ENCODE data around the gene TRIM49D1.
"Not testable (repeated sequence)": the region's sequence is repeated elsewhere in the genome, so short reads cannot be mapped to it uniquely, and the experiment has no call there.

The TRIM49D1 gene, protein sequence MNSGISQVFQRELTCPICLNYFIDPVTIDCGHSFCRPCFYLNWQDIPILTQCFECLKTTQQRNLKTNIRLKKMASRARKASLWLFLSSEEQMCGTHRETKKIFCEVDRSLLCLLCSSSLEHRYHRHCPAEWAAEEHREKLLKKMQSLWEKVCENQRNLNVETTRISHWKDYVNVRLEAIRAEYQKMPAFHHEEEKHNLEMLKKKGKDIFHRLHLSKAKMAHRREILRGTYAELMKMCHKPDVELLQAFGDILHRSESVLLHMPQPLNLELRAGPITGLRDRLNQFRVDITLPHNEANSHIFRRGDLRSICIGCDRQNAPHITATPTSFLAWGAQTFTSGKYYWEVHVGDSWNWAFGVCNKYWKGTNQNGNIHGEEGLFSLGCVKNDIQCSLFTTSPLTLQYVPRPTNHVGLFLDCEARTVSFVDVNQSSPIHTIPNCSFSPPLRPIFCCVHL

DNA sequence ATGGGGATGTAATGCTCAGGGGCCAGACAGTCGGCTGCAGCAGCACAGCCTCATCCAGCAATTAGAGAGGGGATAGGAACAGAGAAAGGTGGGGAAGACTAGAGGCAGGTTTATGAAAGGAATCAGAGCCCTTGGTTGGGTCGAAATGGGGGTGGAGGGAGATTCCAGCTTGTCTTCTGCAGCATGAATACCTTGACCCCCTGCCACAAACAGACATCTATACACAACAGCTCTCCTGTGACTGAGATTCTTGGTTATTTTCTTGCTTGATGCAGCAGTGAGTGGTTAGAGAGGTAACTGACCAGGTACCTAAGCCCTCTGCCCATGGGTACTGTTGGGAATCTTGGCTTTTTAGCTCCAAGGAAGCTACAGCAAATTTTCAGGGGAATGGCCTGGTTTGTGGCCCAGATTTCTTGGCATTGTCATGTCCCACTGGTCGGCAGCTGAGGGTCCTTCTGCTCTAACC is at the start of gene TRIM49D1:
Gene TRIM49D1 (minus strand): TSS at position 51 of the 466 bp plus-strand sequence. CDS start 4,535 bp downstream, outside the sequence.
- Histone ChIP-seq H3K4me1 (no peaks in the 10 kb centered on the region), H3K4me3 (no peak within 1 kb of the TSS), H3K27ac (no peak within 1 kb of the TSS), H3K9me3 (no peaks in the 10 kb centered on the region), H3K36me3 (no peaks in the 10 kb centered on the region), H3K27me3 (no peaks in the 10 kb centered on the region)
- DNase-seq: no peak
- intact Hi-C loops (cut with DNase I; ENCODE audit: low total_unique reads): no loop called here
- TF ChIP-seq, protein P1, sequence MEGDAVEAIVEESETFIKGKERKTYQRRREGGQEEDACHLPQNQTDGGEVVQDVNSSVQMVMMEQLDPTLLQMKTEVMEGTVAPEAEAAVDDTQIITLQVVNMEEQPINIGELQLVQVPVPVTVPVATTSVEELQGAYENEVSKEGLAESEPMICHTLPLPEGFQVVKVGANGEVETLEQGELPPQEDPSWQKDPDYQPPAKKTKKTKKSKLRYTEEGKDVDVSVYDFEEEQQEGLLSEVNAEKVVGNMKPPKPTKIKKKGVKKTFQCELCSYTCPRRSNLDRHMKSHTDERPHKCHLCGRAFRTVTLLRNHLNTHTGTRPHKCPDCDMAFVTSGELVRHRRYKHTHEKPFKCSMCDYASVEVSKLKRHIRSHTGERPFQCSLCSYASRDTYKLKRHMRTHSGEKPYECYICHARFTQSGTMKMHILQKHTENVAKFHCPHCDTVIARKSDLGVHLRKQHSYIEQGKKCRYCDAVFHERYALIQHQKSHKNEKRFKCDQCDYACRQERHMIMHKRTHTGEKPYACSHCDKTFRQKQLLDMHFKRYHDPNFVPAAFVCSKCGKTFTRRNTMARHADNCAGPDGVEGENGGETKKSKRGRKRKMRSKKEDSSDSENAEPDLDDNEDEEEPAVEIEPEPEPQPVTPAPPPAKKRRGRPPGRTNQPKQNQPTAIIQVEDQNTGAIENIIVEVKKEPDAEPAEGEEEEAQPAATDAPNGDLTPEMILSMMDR (IDR thresholded peaks at IDR 0.05): no peak

DNA sequence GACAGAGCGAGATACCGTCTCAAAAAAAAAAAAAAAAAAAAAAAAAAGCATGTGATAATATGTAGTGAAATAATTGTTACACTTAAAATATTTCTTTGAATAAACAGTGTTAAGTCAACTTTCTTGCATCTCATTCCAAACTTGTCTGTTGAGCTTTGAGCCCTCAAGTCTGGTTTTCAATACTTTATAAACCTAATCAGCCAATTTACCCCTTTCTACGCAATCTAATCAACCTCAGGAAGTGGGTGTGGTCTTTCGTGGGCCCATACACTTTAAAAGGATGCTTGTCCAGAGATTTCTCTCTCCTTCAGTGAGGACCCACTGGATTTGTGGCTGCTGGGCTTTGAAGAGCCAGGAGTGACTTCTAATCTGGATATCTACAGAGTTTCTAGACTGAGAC is 43.7 kb upstream of the TRIM49D1 start, which contains the start of gene TRIM64:
Gene TRIM64 (plus strand): TSS at position 301 of the 400 bp plus-strand sequence. CDS start 2,467 bp downstream, outside the sequence.
- intact Hi-C loops (cut with DNase I; ENCODE audit: low total_unique reads); DNase-seq; H3K27ac ChIP-seq; H3K4me1 ChIP-seq; H3K4me3 ChIP-seq; H3K27me3 ChIP-seq; H3K36me3 ChIP-seq; H3K9me3 ChIP-seq: not testable (repeated sequence)

DNA sequence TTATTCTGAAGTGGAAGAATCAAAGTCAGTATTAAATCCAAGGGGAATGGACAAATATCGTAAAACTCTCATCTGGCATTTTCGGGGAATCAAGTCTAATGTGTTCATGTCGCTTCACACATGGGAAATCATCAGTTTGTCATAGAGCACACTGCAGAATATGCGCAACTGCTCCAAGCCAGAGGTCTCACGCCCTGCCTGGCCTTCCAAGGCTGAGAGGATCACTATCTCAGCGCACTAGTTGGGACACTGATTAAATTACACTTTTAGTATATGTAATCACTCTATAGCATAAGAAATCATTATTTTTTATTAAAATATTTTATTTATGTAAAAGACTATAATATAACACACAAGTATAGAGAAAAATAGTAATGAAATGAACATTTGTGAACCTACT is 38.8 kb upstream of the TRIM49D1 start:
- intact Hi-C loops (cut with DNase I; ENCODE audit: low total_unique reads); H3K4me1 ChIP-seq; H3K36me3 ChIP-seq; H3K27me3 ChIP-seq; H3K27ac ChIP-seq; DNase-seq; H3K9me3 ChIP-seq; H3K4me3 ChIP-seq: not testable (repeated sequence)

DNA sequence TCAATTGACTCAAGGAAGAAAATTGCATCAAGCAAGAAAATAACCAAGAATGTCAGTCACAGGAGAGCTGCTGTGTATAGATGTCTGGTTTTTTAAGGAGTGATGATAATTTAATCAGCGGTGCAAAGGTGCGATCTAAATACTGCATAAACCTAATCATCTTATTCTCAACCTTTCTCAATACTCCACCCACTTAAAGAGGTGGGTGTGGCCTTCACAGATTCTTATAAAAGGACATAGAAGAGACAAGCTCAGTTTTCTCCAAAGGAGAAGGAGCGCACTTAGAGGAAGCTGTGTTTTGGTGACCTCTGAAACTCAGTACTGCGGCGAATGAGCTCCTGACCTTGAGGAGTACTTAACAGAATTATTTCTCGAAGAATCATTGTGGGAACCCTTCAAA is 1.7 kb upstream of the TRIM49D1 start, which contains the start of gene TRIM49D2:
Gene TRIM49D2 (plus strand): TSS at position 301 of the 400 bp plus-strand sequence. CDS start 2,698 bp downstream, outside the sequence.
- H3K4me1 ChIP-seq; H3K36me3 ChIP-seq; H3K27me3 ChIP-seq; DNase-seq; H3K27ac ChIP-seq; H3K9me3 ChIP-seq; intact Hi-C loops (cut with DNase I; ENCODE audit: low total_unique reads); H3K4me3 ChIP-seq: not testable (repeated sequence)

DNA sequence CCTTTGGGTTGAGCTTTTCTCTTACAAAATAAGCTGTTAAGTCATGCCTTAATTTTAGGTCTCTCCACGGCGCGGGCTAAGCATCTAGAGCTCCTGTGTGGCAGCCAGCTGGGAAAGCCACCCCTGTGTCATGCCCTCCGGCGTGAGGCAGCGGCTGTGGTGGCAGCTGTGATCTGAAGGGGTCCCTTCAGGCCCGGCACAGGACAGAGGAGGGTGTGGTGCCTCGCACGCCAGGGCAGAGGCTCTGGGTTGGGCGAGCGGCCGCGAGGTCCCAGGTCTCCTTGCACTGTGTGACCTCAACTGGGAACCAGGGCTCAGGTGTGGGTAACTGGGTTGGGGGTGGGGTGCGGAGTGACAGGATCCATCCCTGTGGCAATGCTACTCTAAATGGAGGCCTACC is 21.2 kb downstream of the TRIM49D1 start:
- H3K27me3 ChIP-seq; H3K27ac ChIP-seq; H3K4me3 ChIP-seq; H3K36me3 ChIP-seq; H3K4me1 ChIP-seq; intact Hi-C loops (cut with DNase I; ENCODE audit: low total_unique reads); H3K9me3 ChIP-seq; DNase-seq: not testable (repeated sequence)

DNA sequence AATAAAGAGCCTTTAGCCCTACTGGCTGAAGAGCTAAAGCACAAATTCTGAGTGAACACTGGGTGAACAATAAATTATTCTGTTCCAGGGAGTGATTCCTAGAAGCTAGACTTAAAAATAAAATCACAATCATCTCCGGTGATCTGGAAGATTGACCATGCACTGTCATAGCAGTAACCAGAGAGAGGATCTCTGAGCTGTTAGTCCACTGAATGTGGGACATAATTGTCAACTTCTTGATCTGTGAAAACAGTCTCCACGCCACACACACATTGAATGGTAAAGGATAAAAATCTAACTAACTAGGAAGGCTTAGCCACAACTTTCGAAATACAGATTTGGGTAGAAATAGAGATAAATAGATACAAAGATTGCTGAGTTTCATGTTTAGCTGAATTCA is 28.8 kb downstream of the TRIM49D1 start:
- H3K9me3 ChIP-seq; H3K27ac ChIP-seq; H3K4me1 ChIP-seq; H3K4me3 ChIP-seq; DNase-seq; H3K36me3 ChIP-seq; intact Hi-C loops (cut with DNase I; ENCODE audit: low total_unique reads); H3K27me3 ChIP-seq: not testable (repeated sequence)

DNA sequence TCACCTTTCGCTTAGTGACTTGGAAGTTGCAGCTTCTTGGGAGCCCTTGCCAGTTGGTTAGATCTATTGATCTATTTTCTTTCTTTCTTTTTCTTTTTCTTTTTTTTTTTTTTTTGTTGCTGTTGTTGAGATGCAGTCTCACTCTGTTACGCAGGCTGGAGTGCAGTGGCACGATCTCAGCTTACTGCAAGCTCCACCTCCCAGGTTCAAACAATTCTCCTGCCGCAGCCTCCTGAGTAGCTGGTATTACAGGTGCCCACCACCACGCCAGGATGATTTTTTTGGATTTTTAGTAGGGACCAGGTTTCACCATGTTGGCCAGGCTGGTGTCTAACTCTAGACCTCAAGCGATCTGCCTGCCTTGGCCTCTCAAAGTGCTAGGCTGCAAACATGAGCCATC is 44.5 kb downstream of the TRIM49D1 start:
- H3K4me1 ChIP-seq; DNase-seq; H3K9me3 ChIP-seq; H3K4me3 ChIP-seq; H3K27me3 ChIP-seq; H3K36me3 ChIP-seq; intact Hi-C loops (cut with DNase I; ENCODE audit: low total_unique reads); H3K27ac ChIP-seq: not testable (repeated sequence)

DNA sequence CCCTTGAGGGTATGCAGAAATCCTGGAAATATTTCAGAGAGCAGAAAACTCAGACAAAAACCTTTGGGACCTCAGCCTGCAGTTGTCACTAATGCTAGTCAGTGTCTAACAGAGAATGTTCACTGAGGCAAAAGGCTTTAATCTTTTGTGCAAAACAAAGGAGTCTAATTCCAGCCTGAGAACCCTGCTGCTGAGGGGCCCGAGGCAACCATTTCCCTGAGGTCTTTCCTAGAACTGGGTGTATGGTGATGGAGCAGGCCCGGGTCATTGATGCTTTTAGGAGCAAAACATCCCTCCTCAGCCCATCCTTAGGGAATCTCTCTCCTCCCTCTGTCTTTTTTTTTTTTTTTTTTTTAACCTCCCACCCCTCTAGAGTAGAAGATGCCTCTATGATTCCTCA is 49.5 kb downstream of the TRIM49D1 start:
- H3K36me3 ChIP-seq; intact Hi-C loops (cut with DNase I; ENCODE audit: low total_unique reads); H3K27me3 ChIP-seq; H3K9me3 ChIP-seq; H3K4me3 ChIP-seq; H3K4me1 ChIP-seq; H3K27ac ChIP-seq; DNase-seq: not testable (repeated sequence)

DNA sequence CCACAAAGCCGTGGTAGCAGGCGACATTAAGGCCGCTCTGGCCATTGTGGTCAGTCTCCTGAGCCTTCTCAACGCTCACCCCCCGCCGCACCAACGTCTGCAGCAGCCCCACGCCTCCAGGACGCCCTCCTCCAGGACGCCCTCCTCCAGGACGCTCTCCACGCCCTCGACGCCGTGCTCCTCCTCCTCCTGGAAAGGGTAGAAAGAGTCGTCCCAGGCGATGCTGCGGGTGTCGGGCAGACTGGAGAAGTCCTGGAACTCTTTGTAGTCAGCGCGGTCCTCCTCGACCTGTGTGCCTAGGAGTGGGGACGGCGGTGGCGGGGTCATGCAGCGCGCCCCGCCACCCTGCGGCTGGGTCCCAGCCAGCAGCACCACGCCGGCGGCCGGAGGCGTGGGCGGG is 56.8 kb downstream of the TRIM49D1 start:
- H3K9me3 ChIP-seq; H3K27ac ChIP-seq; H3K27me3 ChIP-seq; DNase-seq; H3K36me3 ChIP-seq; intact Hi-C loops (cut with DNase I; ENCODE audit: low total_unique reads); H3K4me3 ChIP-seq; H3K4me1 ChIP-seq: not testable (repeated sequence)

DNA sequence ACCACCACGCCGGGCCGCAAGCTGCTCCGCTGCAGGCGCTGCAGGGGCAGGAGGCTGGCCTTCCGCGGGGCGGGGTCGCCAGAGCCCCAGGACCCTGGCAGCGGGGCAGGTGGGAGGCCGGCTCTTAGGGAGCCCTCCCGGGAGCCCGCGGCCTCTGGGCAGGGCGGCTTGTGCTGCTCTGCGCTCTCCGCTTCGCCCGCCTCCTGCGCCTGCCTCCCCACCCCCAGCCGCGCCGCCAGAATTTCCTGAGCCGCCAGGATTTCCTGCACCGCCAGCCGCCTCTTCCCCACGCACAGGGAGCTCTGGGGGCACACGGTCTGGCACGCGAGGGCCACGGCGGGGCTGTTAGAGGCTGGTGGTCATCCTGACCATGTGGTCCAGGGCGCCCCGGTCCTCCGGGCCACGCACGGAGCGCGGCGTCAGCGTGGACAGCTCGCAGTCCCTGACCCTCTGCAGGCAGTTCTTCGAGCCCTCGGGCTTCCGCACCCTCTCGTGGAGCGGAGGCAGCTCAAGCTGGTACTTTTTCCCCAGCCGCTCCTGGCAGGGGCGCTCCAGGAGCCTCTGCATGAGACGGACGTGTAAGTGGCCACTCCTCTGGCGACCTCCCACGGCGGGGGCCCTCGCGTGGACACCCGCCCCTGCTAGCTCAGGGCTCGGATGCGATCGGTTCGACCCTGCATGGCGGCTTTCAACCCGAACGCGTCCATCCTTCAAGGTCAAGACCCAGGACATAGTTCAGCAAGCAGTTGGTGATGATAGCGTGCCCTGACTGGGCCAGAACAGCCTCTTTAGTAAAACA is 57.9 kb downstream of the TRIM49D1 start:
- H3K4me1 ChIP-seq; H3K27me3 ChIP-seq; H3K36me3 ChIP-seq; H3K9me3 ChIP-seq; intact Hi-C loops (cut with DNase I; ENCODE audit: low total_unique reads); H3K27ac ChIP-seq: not testable (repeated sequence)
- peak in 1 of 2 donors; percentile 60 for DNase-seq
- H3K4me3 ChIP-seq: peak overlapping the region; percentile 19 to 39

Data from tibial artery (tissue), 4 donors.